ACHN (cell line): ENCODE data around the gene BAIAP2L1.
"Not testable (repeated sequence)": the region's sequence is repeated elsewhere in the genome, so short reads cannot be mapped to it uniquely, and the experiment has no call there.

Experiments used
- DNase-seq: peaks from one replicate; pipeline ENCODE4 v3.0.0-alpha.2; 2015
- in situ Hi-C: cut with HindIII; loops from 2 replicates; pipeline ENCODE4 v1.10.0; 2017; ENCODE audit warnings: low sequenced_read_pairs, low pct_ligation_motif_present, low pct_unique_long_range_greater_than_20kb

BAIAP2L1 gene

DNA sequence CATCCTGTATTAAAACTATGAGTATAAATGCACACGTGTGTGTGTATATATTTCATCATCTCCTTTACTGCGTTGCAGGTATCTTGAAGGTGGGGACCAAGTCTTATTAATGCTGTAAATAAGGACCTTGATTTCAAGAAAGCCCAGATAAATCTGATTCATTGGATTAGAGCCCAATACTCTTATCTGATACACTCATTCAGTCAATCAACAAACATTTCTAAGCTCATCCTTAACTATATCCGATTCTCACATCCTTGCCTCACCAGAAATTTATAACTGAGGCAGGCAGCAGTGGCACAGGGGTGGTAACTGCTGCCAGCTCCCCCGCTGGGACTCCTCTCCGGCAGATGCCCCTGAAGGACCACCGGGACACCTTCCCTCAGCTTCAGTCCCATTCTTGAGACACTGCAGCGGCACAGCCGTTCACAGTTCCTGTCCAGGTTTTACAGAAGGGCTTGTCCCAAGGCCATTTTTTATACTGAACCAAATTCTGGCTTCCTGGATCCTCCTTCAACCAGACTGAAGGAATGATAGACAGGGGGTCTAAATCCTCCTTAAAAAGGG, 65.4 kb downstream of the BAIAP2L1 start:
- in situ Hi-C loops: no loop called here
- DNase-seq: no peak

DNA sequence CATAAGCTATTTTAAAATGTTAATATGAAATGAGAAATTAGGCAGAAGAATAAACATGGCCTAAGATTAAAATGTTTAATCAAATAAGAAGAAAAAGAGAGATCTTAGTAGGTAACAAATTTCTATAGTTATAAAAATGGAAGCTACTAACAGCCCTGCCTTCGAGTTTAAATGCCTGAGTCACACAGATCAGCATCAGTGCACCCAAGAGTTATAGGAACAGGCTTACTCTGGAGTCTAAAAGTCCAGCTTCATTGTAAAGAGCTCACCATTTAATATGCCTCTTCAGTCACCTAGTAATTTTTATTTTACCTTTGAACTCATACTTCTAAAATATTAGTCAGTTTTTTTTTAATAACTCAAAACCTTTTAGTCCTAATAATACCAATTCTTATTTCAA, 66.8 kb downstream of the BAIAP2L1 start:
- in situ Hi-C loops: no loop called here
- peak; percentile 56 for DNase-seq

DNA sequence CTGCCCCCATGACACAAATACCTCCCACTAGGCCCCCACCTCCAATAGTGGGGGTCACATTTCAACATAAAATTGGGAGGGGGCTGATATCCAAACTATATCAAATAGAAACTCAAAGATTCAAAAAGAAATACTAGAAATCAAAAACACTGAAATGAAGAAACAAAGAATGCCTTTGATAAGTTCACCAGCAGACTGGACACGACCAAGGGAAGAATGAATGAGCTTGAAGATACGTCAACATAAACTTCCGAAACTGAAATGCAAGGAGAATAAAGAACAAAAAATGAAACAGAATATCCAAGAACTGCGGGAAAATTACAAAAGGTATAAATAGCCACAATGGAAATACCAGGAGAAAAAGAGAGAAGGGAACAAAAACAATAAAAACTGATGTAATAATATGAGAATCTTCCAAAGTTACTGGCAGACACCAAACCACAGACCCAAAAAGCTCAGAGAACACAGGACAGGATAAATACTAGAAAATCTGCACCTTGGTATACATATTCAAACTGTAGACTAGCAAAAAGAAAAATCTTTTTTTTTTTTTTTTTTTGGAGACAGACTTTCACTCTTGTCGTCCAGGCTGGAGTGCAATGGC, 69.9 kb downstream of the BAIAP2L1 start:
- in situ Hi-C loops: no loop called here
- no peak for DNase-seq

DNA sequence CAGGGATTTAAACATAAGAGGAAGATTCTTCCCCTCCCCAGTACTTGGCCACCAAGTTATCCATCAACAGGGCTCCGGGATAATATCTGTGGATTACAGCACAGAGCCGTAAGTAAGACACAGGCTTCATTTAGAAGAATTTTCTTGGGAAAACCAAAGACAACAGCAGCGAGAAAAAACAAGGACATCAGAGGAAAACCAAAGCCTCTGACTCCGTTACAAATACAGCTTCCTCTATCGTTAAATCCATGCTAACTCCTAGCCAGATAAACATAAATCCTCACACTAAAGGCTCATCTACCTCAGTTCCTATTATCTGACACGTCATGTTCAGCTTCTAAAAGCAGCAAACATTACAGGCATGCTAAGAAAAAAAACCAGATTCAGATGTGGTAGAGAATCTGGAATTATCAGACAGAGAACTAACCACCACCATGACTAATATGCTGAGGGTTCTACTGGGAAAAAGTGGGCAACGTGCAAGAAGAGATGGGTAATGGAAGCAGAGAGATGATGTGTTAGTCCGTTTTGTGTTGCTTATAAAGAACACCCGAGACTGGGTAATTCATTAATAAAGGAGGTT, 71.0 kb downstream of the BAIAP2L1 start:
- in situ Hi-C loops: no loop called here
- DNase-seq: no peak

DNA sequence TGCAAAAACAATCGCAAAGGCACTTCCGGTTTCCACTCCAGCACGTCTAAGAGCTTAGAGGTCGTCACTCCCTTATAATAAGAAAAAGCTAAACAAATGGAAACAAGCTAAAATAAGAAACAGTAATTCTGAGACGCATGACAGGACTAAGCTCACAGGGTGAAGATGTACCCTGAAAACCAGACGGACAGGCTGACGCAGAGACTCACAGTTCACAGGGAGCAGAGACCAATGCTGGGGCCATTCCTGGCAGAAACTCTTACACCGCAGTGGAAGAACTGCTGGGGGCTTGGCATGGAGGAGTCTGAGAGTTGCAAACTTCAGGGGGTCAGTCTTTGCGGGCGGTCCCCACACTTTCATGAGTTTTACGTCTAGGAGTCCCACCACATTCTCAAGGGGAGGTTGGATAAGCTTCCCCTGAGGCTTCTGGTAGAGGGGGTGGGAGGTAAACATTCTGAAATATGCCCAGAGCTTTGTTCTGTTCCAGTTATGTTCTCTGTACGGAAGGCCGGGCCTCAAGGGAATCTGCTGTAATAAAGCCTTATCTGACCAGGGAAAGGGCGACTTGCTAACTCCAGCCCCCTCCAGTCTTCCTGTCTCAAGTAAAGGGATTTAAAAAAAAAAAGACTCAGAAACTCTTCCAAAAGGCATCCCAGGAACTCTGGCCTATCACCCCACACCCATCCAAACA, 71.6 kb downstream of the BAIAP2L1 start:
- no peak for DNase-seq
- in situ Hi-C loops: no loop called here

DNA sequence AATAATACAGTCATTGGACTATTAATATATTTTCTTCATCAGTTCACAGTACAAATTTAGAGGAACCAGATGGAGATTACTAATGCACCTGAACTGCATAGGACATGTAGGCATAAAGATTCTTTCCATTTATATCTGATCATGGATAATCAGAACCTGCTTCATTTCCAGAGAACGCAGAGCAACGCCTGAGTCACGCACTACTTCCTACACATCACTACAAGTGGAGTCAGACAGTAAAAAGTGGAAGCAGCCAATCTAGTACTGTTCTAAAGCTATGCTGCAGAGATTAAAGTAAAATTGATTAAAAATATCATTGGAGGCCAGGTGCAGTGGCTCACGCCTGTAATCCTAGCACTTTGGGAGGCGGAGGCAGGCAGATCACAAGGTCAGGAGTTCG, 76.1 kb downstream of the BAIAP2L1 start:
- no peak for DNase-seq
- in situ Hi-C loops: no loop called here

DNA sequence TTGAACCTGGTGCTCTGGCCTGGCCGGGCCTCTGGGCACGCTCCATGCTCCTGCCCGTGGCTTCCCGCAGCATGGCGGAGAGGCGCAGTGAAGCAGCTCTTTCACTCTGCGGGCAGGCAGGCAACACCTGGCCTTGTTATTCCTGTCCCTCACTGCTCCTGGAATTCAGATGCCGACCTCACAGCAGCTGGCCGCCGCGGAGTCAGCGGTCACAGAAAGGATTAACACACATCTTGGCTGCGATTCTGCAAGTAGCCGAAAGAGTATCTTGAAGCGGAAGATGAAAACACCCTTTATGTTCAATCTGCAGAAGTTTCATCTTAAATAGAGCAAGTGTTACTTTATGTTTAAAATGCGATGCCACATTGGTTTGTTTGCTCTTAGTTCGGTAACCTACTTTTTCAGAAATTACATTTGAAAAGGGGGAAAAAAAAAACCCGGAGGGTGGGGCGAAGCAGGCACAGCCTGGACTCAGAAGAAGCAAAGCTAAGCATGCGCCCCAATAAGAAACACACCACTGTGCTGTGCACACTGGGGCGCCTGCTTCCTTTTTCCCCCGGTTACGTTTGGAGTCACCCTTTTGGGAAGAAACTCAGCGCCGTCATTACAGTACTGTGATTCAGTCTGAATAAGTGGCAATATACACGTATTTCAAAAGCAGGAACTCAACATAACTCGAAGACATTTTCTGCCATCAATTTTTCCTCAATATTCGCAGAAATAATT, 77.1 kb downstream of the BAIAP2L1 start:
- in situ Hi-C loops: no loop called here
- DNase-seq: no peak

DNA sequence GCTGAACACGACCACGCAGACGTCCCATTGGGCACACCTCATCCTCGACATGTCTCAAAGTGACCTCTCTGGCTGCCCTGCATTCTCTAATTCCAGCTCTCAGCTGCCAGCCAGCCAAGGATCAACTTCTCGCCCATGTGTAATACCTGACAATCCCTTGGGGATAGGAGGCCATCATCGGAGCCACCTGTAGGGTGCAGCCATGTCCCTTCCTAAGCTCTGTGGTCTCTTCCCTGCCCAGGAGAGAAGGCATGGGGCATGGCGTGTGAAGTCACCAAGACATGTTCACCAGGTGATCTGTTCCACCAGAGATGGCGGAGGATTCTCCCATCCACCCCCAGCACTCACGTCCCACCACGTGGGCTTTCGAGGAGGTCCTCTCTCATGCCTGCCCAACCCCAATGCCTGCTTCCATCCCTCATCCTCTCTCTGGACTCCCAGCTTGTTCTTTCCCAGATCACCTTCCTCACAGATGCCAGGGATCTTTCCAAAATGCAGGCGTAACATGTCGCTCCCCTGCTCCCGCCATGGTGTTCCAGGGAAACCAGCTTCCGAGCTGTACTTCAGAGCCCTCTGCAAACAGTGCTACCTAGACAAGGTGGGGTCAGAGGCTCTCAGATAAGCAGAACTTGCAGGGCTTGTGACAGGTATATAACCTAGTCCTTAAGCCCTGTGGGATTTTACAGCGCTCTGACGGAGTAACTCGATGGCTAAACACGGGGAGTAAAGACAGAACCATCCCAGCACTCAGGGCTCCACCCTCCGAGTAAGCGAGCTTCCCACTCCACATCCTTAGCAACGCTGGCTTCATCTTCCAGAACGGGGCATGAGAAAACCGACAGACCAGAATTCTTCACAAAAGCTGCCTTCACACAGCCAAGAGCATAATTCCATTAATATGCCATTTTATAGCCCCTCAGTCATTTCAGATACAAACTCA, 78.3 kb downstream of the BAIAP2L1 start:
- no peak for DNase-seq
- in situ Hi-C loops: no loop called here

DNA sequence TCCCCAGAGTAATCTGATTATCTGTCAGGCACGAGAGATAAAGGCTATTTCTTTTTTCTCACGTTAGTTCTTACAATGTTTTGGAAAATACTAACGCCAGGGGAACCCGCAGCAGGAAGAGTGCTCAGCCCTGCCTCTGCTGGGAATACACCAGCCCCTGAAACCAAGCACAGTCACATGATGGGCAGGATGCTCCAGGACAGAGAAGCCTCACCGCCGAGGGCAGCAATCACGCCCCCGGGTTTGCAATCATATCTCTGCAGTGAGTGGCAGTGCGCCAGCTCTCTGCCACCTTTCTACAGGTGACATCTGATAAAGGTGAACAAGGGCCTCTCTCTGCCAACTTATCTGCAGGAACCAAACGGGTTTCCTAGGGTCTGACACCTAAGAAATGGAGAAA, 79.6 kb downstream of the BAIAP2L1 start:
- in situ Hi-C loops: no loop called here
- no peak for DNase-seq

DNA sequence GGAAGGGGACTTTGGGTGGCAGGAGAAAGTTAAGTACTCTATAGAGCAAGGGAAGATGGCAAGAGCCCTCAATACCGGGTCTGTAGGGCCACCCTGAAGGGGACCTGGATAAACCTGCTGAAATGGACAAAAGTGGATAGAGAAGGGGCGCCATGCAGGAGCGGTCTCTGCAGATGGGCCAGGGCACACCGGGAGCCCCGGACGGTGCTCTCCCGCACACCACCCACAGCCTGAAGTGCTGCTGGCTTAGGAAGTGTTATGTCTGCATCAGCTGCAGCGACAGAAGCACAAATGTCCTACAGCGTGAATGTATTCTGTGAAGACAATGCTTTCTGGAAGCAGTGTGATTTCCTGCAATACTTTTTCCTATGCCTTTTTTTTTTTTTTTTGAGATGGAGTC, 81.7 kb downstream of the BAIAP2L1 start:
- in situ Hi-C loops: no loop called here
- DNase-seq: no peak

DNA sequence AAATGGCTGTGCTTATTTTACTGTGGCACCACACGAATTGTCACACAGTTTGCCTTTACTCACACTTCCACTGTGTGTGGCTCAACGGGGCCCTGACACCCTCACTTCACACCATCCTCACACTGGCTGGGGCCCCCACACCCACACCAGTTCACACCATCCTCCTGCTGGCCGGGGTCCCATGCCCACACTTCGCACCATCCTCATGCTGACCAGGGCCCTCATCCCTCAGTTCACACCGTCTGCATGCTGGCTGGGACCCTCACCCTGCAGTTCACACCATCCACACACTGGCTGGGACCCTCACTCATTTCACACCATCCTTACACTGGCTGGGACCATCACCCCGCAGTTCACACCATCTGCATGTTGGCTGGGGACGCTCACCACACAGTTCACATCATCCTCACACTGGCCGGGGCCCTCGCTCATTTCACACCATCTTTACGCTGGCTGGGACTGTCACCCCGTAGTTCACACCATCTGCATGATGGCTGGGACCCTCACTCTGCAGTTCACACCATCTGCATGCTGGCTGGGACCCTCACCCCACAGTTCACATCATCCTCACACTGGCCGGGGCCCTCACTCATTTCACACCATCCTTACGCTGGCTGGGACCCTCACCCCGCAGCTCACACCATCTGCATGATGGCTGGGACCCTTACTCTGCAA, 83.4 kb downstream of the BAIAP2L1 start:
- no peak for DNase-seq
- in situ Hi-C loops: no loop called here

DNA sequence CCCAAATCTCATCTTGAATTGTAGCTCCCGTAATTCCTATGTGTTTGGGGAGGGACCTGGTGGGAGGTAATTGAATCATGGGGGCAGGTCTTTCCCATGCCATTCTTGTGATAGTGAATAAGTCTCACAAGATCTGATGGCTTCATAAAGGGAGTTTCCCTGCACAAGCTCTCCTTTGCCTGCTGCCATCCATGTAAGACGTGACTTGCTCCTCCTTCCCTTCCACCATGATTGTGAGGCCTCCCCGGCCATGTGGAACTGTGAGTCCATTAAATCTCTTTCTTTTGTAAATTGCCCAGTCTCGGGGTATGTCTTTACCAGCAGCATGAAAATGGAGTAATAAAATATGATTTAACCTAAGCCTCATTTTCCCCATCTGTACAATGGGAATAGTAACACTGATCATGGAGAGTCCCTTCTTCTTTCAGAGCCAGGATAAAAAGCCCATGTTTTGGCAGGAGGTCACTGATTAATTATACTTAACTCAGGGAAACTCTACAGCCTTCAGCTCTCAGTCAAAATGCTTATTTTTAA, 84.8 kb downstream of the BAIAP2L1 start:
- DNase-seq, in situ Hi-C loops: not testable (repeated sequence)

DNA sequence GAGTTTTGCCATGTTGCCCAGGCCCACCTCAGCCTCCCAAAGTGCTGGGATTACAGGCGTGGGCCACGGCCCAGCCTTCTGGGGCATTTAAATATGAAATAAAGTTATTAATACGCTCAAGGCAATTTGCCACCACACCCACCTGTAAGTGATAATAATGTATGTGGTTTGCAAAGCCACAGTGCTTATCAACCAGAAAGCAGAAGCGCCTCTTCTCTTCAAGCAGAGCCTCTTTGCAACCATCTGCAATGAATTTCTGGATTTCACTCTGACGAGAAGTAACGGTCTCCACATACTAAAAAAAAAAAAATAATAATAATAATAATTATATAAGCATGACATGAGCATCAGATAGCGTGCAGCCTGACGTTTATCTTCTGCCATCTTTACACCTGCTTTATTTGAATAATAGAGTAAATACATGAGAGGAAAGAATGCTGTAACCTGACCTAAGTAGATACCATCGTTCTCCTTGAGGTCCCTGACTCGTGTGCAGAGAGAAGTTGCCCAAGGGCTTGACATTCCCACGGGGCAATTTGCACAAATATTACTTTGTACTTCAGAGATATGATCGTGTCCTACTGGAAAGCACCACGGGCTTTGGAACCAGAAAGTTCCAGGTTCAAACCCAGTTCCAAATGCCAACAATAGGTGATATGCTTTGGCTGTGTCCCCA, 85.4 kb downstream of the BAIAP2L1 start:
- no peak for DNase-seq
- in situ Hi-C loops: no loop called here

DNA sequence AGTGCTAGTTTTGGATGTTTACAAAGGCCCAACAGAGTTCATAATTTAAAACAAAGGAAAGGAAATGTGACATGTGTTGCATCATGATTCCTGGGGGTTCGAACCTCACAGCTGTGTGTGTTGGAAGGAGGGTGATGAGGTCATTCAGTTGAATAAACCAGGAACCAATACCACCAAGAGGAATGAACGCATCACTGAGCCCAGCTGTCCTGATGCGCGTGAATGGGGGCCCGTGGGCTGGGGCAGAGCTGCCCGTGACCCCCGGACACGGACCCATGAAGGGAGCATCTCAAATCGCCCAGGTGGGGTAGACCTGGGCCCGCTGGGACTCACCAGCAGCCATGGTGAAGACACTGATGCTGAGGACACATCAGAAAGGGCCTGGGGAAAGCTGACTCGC, 86.4 kb downstream of the BAIAP2L1 start:
- in situ Hi-C loops: no loop called here
- DNase-seq: no peak

DNA sequence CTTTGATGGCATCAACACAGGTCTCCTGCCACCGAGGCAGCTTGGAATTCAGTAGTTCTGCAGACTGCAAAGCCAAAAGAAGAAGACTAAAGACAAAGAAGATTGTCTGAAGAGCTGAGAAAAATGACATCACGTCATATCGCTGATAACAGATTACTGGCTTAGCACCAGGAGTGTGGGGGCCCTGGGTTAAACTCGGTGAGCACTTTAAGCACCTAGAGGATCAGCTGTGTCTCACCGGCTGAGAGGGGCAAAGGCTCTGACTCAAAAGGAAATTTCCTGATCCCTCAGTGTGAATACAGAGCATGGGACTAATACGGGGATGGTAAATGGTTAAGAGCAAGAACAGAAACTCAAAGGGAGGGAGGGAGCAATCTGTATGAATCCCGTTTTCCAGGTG, 88.7 kb downstream of the BAIAP2L1 start:
- in situ Hi-C loops: no loop called here
- DNase-seq: no peak

DNA sequence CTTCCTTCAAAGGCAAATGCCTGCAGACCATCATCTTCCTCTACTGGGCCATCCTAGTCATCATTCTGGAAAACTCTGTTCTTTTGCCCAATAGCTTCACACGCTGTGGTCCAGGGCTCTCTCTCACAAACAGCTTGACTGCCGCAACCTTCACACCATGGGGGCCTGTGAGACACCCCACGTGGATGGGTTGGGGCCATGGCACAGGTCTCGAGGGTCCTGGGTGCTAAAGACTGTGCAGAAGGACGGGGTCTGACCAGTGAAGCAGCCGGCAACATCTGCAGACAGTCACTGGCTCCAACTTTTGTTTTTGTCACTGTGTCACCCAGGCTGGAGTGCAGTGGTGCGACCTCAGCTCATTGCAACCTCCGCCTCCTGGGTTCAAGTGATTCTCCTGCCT, 91.3 kb downstream of the BAIAP2L1 start:
- DNase-seq: no peak
- in situ Hi-C loops: no loop called here

DNA sequence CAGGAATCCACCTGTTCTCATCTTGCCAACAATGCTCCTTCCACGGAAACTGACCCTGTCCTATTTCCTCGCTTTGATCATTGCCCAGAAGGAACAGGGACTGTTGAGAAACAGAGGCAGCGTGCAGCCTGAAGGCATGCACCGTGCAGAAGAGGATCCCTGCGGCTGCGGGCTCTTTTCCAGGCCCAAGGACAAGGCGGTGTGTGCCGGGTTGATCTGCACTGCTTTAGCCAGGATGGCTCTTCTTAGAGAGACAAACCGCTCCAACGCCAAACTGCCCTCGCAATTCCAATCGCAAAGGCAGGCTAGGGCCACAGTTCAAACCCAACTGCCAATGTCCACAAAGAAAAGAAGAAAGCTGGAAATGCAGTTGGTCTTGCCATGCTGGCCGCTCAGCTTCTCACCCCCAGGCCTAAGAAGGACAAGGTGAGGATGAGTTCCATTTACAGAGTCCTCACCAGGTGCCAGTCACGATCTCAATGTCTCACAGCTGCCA, 92.9 kb downstream of the BAIAP2L1 start:
- no peak for DNase-seq
- in situ Hi-C loops: no loop called here
